ENCODE results near the gene LRTM2.

Gene LRTM2

GRCh38 chr12:1829306-1829900 is 9.0 kb downstream of the LRTM2 start:
- DNase-seq (ENCODE audit: low read depth in 3 of 3), result no peak

GRCh38 chr12:1830401-1830845 is 10.1 kb downstream of the LRTM2 start:
- no peak for DNase-seq (ENCODE audit: low read depth in 3 of 3)

- no peak for DNase-seq (ENCODE audit: low read depth in 3 of 3)
These were observed 10.9 kb downstream of the LRTM2 start for GRCh38 chr12:1830981-1831963.

GRCh38 chr12:1832801-1833595 is 12.6 kb downstream of the LRTM2 start:
- DNase-seq (ENCODE audit: low read depth in 3 of 3), result no peak

GRCh38 chr12:1833596-1834028 is 13.2 kb downstream of the LRTM2 start:
- DNase-seq (ENCODE audit: low read depth in 3 of 3), result no peak

GRCh38 chr12:1834186-1834925 is 14.0 kb downstream of the LRTM2 start:
- no peak for DNase-seq (ENCODE audit: low read depth in 3 of 3)

- no peak for DNase-seq (ENCODE audit: low read depth in 3 of 3)
These were observed 15.1 kb downstream of the LRTM2 start for GRCh38 chr12:1835211-1836131.

- DNase-seq (ENCODE audit: low read depth in 3 of 3), result no peak
These were observed 16.0 kb downstream of the LRTM2 start for GRCh38 chr12:1836241-1836803.

GRCh38 chr12:1836854-1837421 is 16.6 kb downstream of the LRTM2 start:
- no peak for DNase-seq (ENCODE audit: low read depth in 3 of 3)

GRCh38 chr12:1837541-1838204 is 17.3 kb downstream of the LRTM2 start:
- no peak for DNase-seq (ENCODE audit: low read depth in 3 of 3)

- DNase-seq (ENCODE audit: low read depth in 3 of 3), result no peak
These were observed 18.0 kb downstream of the LRTM2 start for GRCh38 chr12:1838205-1838993.

GRCh38 chr12:1838994-1839365 is 18.6 kb downstream of the LRTM2 start:
- no peak for DNase-seq (ENCODE audit: low read depth in 3 of 3)

- no peak for DNase-seq (ENCODE audit: low read depth in 3 of 3)
These were observed 19.1 kb downstream of the LRTM2 start for GRCh38 chr12:1839464-1839863.

GRCh38 chr12:1839956-1840951 is 19.9 kb downstream of the LRTM2 start:
- DNase-seq (ENCODE audit: low read depth in 3 of 3), result no peak

- no peak for DNase-seq (ENCODE audit: low read depth in 3 of 3)
These were observed 20.6 kb downstream of the LRTM2 start for GRCh38 chr12:1840981-1841425.

GRCh38 chr12:1841586-1842182 is 21.3 kb downstream of the LRTM2 start:
- no peak for DNase-seq (ENCODE audit: low read depth in 3 of 3)

Data from stimulated activated CD4-positive, alpha-beta T cell treated with anti-CD3 and anti-CD28 coated beads, TNF-alpha, amount 100 ng/mL, for 24 hours (primary cell).